Measurements from ENCODE around the gene LRRC56.
A peak's percentile ranks its signal among the peaks of the same experiment; 100 is the strongest.
"Not testable (repeated sequence)": the region's sequence is repeated elsewhere in the genome, so short reads cannot be mapped to it uniquely, and the experiment has no call there.

LRRC56 gene

GRCh38 chr11:501683-502287, 35.5 kb upstream of the LRRC56 start:
- DNase-seq = no peak

- no peak for DNase-seq
These were observed 34.8 kb upstream of the LRRC56 start for GRCh38 chr11:502288-503178.

GRCh38 chr11:503179-503981, 33.9 kb upstream of the LRRC56 start:
- DNase-seq = no peak

GRCh38 chr11:504053-504993, 33.0 kb upstream of the LRRC56 start:
- DNase-seq = no peak

GRCh38 chr11:504994-505344, 32.4 kb upstream of the LRRC56 start:
- no peak for DNase-seq

- peak; percentile 96 for DNase-seq
These were observed 30.9 kb upstream of the LRRC56 start for GRCh38 chr11:506238-506994.

GRCh38 chr11:506995-507726, 30.2 kb upstream of the LRRC56 start, which contains the start of gene RNH1:
Gene RNH1, minus strand, starts transcription at chr11:507242. Its CDS starts 5,080 bp downstream, at chr11:502162.
- peak; percentile 99 to 100 for DNase-seq

GRCh38 chr11:507727-508515, 29.4 kb upstream of the LRRC56 start:
- DNase-seq = no peak

- no peak for DNase-seq
These were observed 28.4 kb upstream of the LRRC56 start for GRCh38 chr11:508956-509355.

- no peak for DNase-seq
These were observed 24.3 kb upstream of the LRRC56 start for GRCh38 chr11:512761-513595.

- no peak for DNase-seq
These were observed 22.7 kb upstream of the LRRC56 start for GRCh38 chr11:514606-515005.

- DNase-seq = no peak
These were observed 22.2 kb upstream of the LRRC56 start for GRCh38 chr11:515131-515530.

- no peak for DNase-seq
These were observed 20.9 kb upstream of the LRRC56 start for GRCh38 chr11:516400-516799.

- not testable (repeated sequence) for DNase-seq
These were observed 20.2 kb upstream of the LRRC56 start for GRCh38 chr11:516918-517685.

GRCh38 chr11:518463-519202, 18.7 kb upstream of the LRRC56 start:
- peak; percentile 73 to 78 for DNase-seq

- no peak for DNase-seq
These were observed 16.7 kb upstream of the LRRC56 start for GRCh38 chr11:520428-521176.
